Lung (tissue), 12 donors: ENCODE measurements around the gene CA12. TPM values are rescaled to one million over a fixed set of nuclear protein-coding genes. Genes with fewer than 3 reads are reported as not detected.

Experiments
- ATAC-seq: fragments of 200-7000 bp; cut with Tn5 transposase; one replicate; pipeline ENCODE4 v1.9.1; 2020; ENCODE audit warnings: moderate number of reproducible peaks; ENCODE audit not compliant: insufficient read depth, low FRiP score
- DNase-seq, 3 donors: peaks; one replicate each; pipeline ENCODE4 v3.0.0-alpha.2; 2013 to 2017
- H3K27ac ChIP-seq, 2 donors: one replicate each; pipeline ENCODE4 v1.5.1; 2013; ENCODE audit warnings: mild to moderate bottlenecking in 2 of 2, moderate library complexity in 2 of 2, control low read depth in 1 of 2, inconsistent platforms in 1 of 2, low read depth in 1 of 2, low read length in 1 of 2
- H3K27me3 ChIP-seq, 3 donors: one replicate each; pipeline ENCODE4 v1.5.1; 2013; ENCODE audit warnings: low read length in 2 of 3; ENCODE audit not compliant: control insufficient read depth in 3 of 3, insufficient read depth in 3 of 3
- H3K36me3 ChIP-seq, 4 donors: one replicate each; pipeline ENCODE4 v1.5.1; 2013; ENCODE audit warnings: low read length in 4 of 4, mild to moderate bottlenecking in 1 of 4, moderate library complexity in 1 of 4; ENCODE audit not compliant: control insufficient read depth in 4 of 4, insufficient read depth in 4 of 4
- H3K4me1 ChIP-seq, 5 donors: one replicate each; pipeline ENCODE4 v1.5.1; 2013; ENCODE audit warnings: low read length in 5 of 5, mild to moderate bottlenecking in 2 of 5, moderate library complexity in 1 of 5; ENCODE audit not compliant: control insufficient read depth in 5 of 5, insufficient read depth in 5 of 5
- H3K4me3 ChIP-seq: one replicate; pipeline ENCODE4 v1.5.1; 2013; ENCODE audit warnings: mild to moderate bottlenecking, control low read depth, moderate library complexity
- H3K9ac ChIP-seq, 2 donors: one replicate each; pipeline ENCODE4 v1.5.1; 2013; ENCODE audit warnings: low read length in 2 of 2, control low read depth in 1 of 2; ENCODE audit not compliant: insufficient read depth in 1 of 2
- H3K9me3 ChIP-seq, 4 donors: one replicate each; pipeline ENCODE4 v1.5.1; 2013; ENCODE audit warnings: low read length in 3 of 4, mild to moderate bottlenecking in 1 of 4, moderate library complexity in 1 of 4; ENCODE audit not compliant: control insufficient read depth in 4 of 4, insufficient read depth in 3 of 4
- WGBS, 2 donors: extraction: QIAGEN DNeasy Blood & Tissue Kit; methylation state at CpG; one replicate each; pipeline ENCODE4 v1.1.7; 2013; 5-methylcytosine and 5-hydroxymethylcytosine counted together
- polyA plus RNA-seq, 2 donors: library from polyadenylated mRNA; stranded (reverse); fragments of 200-250 nt; gene quantifications; one replicate each; pipeline ENCODE4 v1.2.1, GENCODE V29; 2013
- total RNA-seq, 2 donors: library from RNA; depleted of rRNA in 1 of 2; stranded (reverse); fragments of >200 nt in 1 of 2; gene quantifications; one replicate each; pipeline ENCODE4 v1.2.1, GENCODE V29; 2014 to 2021
- TF ChIP-seq, protein P1 (sequence below): IDR thresholded peaks from 2 replicates; pipeline ENCODE4 v1.5.1; 2012; ENCODE audit warnings: mild to moderate bottlenecking; ENCODE audit errors: control extremely low read depth, extremely low read depth
- donor health status: control.
- donor health status: control.
- donor health status: Bipolar disorder and iron deficiency.
- donor health status: healthy.
- donor health status: DM: yes; HTN: yes; CAD: no.

Gene CA12
- total and polyA plus RNA-seq, 4 donors = 2.2 to 46.8 (median 5.8) TPM

DNA sequence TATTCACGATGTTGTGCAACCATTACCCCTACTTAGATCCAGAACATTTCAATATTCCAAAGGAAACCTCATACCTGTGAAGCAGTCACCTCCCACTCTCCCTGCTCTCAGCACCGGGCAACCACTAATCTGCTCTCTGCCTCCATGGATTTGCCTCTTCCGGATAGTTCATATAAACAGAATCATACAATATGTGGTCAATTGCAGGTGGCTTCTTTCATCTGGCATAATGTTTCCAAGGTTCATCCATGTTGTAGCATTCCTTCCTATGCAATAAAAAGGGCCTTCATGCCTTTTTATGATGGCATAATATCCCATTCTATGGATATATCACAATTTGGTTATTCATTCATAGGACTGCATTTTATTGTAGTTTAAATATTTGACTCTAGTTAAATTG lies 23.9 kb downstream of the CA12 start:
- peaks cover 0 to 4% (median 0%) of the 10 kb centered on the region in 5 donors for H3K4me1 ChIP-seq
- peaks cover 0 to 8% (median 0%) of the 10 kb centered on the region in 3 donors for H3K27me3 ChIP-seq
- H3K36me3 ChIP-seq = no peaks in the 10 kb centered on the region
- no peak overlapping the region for H3K4me3 ChIP-seq
- H3K27ac ChIP-seq = no peak overlapping the region
- TF ChIP-seq, protein P1, sequence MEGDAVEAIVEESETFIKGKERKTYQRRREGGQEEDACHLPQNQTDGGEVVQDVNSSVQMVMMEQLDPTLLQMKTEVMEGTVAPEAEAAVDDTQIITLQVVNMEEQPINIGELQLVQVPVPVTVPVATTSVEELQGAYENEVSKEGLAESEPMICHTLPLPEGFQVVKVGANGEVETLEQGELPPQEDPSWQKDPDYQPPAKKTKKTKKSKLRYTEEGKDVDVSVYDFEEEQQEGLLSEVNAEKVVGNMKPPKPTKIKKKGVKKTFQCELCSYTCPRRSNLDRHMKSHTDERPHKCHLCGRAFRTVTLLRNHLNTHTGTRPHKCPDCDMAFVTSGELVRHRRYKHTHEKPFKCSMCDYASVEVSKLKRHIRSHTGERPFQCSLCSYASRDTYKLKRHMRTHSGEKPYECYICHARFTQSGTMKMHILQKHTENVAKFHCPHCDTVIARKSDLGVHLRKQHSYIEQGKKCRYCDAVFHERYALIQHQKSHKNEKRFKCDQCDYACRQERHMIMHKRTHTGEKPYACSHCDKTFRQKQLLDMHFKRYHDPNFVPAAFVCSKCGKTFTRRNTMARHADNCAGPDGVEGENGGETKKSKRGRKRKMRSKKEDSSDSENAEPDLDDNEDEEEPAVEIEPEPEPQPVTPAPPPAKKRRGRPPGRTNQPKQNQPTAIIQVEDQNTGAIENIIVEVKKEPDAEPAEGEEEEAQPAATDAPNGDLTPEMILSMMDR = no peak
- peaks cover 0 to 2% (median 0%) of the 10 kb centered on the region in 4 donors for H3K9me3 ChIP-seq
- ATAC-seq (no peak), DNase-seq (no peak)
- no peak overlapping the region for H3K9ac ChIP-seq
- WGBS, 2 donors = 92 to 93% methylated on average over 3 of the region's 3 CpGs

DNA sequence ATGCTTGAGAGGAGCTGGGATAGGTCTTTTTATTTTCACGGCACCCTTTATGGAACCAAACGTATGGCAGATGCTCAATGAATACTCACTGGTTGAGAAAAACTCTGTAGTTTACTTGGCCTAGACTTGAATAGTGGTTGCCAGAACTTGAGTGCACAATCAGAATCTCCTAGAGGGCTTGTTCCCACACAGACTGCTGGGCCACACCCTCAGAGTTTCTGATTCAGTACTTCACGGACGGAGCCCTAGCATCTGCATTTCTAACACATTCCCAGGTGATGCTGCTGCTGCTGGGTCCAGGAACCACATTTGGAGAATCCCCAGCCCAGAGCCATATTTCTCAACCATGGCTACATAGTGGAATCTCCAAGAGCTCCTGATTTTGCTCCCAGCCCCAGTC lies 24.6 kb downstream of the CA12 start:
- TF ChIP-seq, protein P1 = no peak
- H3K27ac ChIP-seq = no peak overlapping the region
- H3K4me3 ChIP-seq = no peak overlapping the region
- WGBS, 2 donors = 59 to 77% methylated on average over 4 of the region's 4 CpGs
- H3K9me3 ChIP-seq = peaks cover 0 to 2% (median 0%) of the 10 kb centered on the region in 4 donors
- ATAC-seq (no peak), DNase-seq (no peak)
- H3K27me3 ChIP-seq = peaks cover 0 to 8% (median 0%) of the 10 kb centered on the region in 3 donors
- H3K36me3 ChIP-seq = no peaks in the 10 kb centered on the region
- no peak overlapping the region for H3K9ac ChIP-seq
- H3K4me1 ChIP-seq = no peaks in the 10 kb centered on the region

DNA sequence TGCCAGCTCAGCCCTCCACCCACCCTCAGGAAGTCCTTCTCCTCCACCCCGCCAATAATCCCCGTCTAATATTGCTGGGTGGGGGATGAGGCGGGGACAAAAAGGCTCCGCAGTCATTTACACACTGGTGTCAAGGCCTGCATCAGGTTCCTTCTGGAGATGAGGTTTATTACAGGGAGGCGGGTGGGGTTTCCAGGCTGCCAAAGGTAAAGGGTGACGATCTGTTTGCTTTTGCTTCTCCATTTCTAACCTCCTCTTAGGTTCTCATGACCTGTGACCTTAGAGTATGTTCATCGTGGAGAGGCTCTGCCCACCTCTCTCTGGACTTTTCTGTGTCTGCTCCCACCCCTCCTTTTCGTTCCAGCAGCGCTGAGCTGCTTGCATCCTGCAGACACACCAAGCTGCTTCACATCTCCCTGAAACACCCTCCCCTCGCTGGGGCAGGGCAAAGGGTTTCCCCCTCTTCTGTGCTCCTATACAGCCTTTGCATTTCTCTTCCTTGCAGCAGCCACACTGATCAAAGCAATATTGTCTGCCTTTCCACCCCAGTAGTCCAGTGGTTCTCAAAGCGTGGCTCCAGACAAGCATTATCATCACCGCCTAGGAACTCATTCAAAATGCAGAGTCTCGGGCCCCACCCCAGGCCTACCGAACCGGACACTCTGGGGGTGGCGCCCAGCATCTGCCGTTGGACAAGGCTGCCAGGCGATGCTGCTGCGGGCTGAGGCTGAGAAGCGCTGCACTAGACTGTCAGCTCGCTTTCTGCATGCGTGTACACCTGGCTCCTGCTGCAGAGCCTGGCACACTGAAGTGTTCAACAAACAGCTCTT lies 26.6 kb downstream of the CA12 start:
- no peak overlapping the region for H3K27ac ChIP-seq
- H3K4me1 ChIP-seq = no peaks in the 10 kb centered on the region
- no peak overlapping the region for H3K4me3 ChIP-seq
- no peaks in the 10 kb centered on the region for H3K36me3 ChIP-seq
- TF ChIP-seq, protein P1 = no peak
- peaks cover 0 to under 1% (median 0%) of the 10 kb centered on the region in 4 donors for H3K9me3 ChIP-seq
- peaks cover 0 to 8% (median 0%) of the 10 kb centered on the region in 3 donors for H3K27me3 ChIP-seq
- no peak for ATAC-seq
- H3K9ac ChIP-seq = no peak overlapping the region
- DNase-seq = no peak
- 84 to 86% methylated on average over 22 of the region's 22 CpGs for WGBS, 2 donors
